ENCODE data around the gene MAPK1.
A peak's percentile ranks its signal among the peaks of the same experiment; 100 is the strongest.
"Not testable (repeated sequence)": the region's sequence is repeated elsewhere in the genome, so short reads cannot be mapped to it uniquely, and the experiment has no call there.

MAPK1 gene

DNA sequence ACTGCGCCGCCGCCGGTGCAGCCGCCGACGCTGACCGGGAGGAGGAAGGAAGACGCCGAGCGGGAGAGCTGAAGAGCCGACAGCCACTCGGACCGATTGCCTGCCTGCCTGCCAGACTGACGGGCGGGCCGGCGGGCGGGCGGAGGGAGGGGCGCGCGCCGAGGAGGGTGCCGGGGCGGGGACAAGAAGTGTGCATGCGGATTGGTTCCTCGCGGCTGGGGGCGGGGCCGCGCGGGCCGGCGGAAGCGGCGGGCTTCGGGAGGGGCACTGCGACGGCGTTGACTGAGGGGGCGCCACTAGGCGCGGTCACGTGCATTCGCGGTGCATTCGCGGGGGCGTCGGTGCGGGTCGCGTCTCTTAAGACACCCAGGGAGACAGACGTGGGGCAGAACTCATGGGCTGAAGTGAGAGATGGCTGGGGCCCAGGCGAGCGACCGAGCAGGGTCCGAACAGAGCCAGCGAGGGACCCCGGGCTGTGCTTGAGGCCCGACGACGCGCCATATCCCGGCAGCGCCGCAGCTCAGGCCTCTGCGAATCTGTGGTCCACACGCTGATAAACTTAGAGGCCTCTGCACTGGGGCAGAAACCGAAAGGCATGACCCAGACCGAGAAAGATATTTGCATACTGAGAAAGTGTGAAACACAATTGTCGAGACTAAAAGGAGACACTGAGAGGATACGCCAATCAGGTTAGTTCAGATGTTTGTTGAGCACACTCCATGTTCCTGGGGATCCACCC, at the start of gene MAPK1:
MAPK1 (minus strand) TSS at position 118 of the 739 bp plus-strand sequence. CDS start 205 bp downstream, outside the sequence.
- DNase-seq (ENCODE audit: low read depth): peak; percentile 87

GRCh38 chr22:21916309-21916918, 49.0 kb upstream of the MAPK1 start:
- DNase-seq (ENCODE audit: low read depth): no peak

DNA sequence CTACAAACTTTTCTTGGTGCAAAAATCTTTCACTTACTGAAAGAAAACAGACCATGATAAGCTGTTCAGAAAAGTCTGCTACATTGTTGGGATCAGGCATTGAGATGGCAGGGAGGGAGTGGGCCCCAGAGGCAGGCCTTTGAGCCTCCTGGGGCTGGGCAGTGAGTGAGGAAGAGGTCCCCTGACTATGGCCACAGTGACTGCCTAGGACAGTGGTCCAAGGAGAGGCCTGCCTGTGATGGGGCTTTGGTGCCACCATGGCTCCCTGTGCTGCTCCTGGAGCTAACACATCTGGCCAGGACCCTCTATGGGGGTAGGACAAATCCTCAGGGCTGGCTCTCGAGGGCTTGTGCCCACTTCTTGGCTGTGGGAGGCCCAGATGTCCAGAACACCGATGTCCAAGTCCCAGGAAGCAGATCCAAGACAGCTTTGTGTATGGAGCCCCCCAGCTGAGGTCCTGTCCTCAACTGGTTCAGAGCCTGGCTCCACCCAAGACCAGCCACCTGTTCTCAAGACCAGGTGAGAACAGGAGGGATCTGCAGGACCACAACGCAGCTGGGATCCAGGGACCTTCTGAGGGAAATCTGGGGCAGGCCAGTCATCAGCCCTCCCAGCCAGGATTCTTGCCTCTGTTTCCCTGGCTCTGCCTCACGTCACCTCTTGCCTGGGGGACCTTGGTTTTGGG, 48.3 kb upstream of the MAPK1 start:
- DNase-seq (ENCODE audit: low read depth): no peak

GRCh38 chr22:21914033-21914642, 46.7 kb upstream of the MAPK1 start:
- not testable (repeated sequence) for DNase-seq (ENCODE audit: low read depth)

GRCh38 chr22:21910367-21910766, 42.9 kb upstream of the MAPK1 start:
- not testable (repeated sequence) for DNase-seq (ENCODE audit: low read depth)

DNA sequence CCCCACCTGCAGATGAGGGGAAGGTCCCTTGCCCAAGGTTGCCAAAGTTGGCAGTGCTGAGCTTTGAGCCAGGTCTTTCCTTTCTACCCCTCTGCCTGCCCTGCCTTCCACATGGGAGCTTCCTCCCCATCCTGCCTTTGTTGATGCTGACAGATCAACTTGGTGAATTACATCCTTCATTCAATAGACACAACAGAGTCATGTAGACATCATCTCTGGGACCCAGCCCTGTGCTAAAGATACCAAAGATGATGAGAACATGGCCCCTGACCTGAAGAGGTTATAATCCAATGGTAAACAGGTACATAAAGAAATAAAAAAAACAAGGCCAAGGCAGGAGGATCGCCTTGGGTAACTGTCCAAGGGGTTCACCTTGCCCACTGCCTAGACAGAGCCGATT, 42.4 kb upstream of the MAPK1 start:
- DNase-seq (ENCODE audit: low read depth): no peak

GRCh38 chr22:21907638-21908522, 40.4 kb upstream of the MAPK1 start:
- no peak for DNase-seq (ENCODE audit: low read depth)

GRCh38 chr22:21905234-21905633, 37.8 kb upstream of the MAPK1 start:
- DNase-seq (ENCODE audit: low read depth): not testable (repeated sequence)

DNA sequence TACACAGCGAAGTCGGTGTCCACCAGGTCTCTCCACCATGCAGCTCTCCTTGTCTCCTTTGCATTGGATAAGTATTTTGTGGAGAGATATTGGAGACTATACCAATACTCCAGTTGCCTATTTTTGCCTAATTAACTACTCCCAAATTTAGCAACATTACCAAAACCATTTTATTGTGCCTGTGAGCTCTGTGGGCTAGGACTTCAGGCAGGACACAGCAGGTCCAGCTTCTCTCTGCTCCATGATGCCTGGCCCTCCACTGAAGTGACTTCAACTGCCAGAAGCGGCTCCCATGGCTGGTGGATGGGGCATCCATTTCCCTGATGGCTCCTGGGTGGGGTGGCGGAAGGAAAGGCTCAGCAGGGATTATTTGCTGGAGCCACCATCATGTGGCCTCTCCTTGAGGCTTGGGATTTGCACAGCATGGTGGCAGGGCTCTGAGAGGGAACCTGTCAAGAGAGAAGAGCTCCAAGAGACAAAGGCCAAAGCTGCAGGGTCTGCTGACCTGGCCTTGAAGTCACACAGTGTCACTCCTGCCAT, 36.9 kb upstream of the MAPK1 start:
- no peak for DNase-seq (ENCODE audit: low read depth)

- no peak for DNase-seq (ENCODE audit: low read depth)
Observed at GRCh38 chr22:21903283-21903682, 35.8 kb upstream of the MAPK1 start.

DNA sequence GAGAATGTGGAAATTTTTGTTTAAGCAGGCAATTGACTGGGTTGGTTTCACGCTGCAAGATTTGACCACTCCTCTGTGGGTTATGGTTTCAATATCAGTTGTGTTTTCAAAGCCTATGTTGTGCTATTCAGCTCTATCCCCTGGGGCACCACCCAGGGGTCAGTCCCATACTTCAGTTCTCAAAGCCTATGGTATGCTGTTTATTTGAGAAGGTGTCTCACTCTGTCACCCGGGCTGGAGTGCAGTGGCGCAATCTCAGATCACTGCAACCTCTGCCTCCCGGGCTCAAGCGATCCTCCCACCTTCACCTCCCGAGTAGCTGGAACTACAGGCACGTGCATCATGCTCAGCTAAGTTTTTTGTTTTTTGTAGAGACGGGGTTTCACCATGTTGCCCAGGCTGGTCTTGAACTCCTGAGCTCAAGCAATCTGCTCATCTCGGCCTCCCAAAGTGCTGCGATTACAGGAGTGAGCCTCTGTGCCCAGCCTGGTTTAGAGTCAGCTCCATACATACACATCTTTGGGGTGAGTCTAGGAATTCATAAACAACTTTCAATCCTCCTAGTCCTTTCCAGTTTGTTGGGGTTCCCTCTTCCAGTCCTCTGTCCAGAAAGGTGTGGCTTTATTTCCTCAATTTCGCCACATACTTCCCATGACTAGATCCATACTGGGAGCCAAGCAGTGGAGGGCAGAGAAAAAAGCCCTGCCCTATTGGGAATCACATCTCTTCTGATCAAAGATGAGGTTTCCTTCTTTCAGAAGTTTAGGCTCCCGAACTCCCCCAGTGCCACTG, 35.0 kb upstream of the MAPK1 start:
- no peak for DNase-seq (ENCODE audit: low read depth)

GRCh38 chr22:21898354-21898896, 31.0 kb upstream of the MAPK1 start:
- DNase-seq (ENCODE audit: low read depth): no peak

GRCh38 chr22:21896951-21897513, 29.6 kb upstream of the MAPK1 start:
- DNase-seq (ENCODE audit: low read depth): no peak

GRCh38 chr22:21896275-21896674, 28.8 kb upstream of the MAPK1 start:
- not testable (repeated sequence) for DNase-seq (ENCODE audit: low read depth)

DNA sequence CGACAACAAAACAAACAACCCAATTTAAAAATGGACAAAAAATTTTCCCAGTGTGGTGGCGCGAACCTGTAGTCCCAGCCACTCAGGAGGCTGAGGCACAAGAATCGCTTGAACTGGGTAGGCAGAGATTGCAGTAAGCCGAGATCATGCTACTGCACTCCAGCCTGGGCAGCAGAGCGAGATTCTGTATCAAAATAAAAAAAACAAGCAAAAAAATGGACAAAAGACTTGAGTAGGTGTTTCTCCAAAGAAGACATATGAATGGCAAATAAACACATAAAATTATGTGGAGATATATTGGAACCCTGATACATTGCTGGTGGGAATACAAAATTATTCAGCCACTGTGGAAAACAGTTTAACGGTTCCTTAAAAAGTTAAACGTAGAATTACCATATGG, 27.4 kb upstream of the MAPK1 start:
- no peak for DNase-seq (ENCODE audit: low read depth)

- DNase-seq (ENCODE audit: low read depth): no peak
Observed at GRCh38 chr22:21889251-21889990, 22.0 kb upstream of the MAPK1 start.

GRCh38 chr22:21887841-21888240, 20.4 kb upstream of the MAPK1 start:
- DNase-seq (ENCODE audit: low read depth): no peak

DNA sequence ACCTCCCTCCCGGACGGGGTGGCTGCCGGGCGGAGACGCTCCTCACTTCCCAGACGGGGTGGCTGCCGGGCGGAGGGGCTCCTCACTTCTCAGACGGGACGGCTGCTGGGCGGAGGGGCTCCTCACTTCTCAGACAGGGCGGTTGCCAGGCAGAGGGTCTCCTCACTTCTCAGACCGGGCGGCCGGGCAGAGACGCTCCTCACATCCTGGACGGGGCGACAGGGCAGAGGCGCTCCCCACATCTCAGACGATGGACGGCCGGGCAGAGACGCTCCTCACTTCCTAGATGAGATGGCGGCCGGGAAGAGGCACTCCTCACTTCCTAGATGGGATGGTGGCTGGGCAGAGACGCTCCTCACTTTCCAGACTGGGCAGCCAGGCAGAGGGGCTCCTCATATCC, 16.5 kb upstream of the MAPK1 start:
- not testable (repeated sequence) for DNase-seq (ENCODE audit: low read depth)

GRCh38 chr22:21882754-21883333, 15.4 kb upstream of the MAPK1 start:
- not testable (repeated sequence) for DNase-seq (ENCODE audit: low read depth)

All from stimulated activated CD8-positive, alpha-beta memory T cell treated with anti-CD3 and anti-CD28 coated beads, Interleukin-7, amount 100 ng/mL, for 24 hours (primary cell).